A549 (cell line): ENCODE results near the gene RENBP. TPM values are rescaled to one million over a fixed set of nuclear protein-coding genes. Genes with fewer than 3 reads are reported as not detected.

Experiments
- ATAC-seq, 2 experiments: fragments of 200-7000 bp in 1 of 2; fragments of >200 bp in 1 of 2; cut with Nextera tagmentation in 1 of 2; cut with Tn5 transposase in 1 of 2; 3 replicates each; pipeline versions ENCODE4 v1.8.0 to v1.9.1; 2018 to 2020; ENCODE audit warnings: mild to moderate bottlenecking in 1 of 2, moderate library complexity in 1 of 2
- CTCF ChIA-PET: fragments of 300-600 bp; sonication (Branson Sonifier 250); formaldehyde crosslinking; extraction: SDS; loops from one replicate; lab custom pipeline; 2021; ENCODE audit warnings: antibody characterized with exemption, inconsistent platforms; lab: Yijun Ruan, JAX
- POLR2A ChIA-PET: fragments of 350-600 bp; formaldehyde crosslinking; extraction: SDS; loops from one replicate; lab custom pipeline; 2021; ENCODE audit warnings: antibody characterized with exemption, inconsistent platforms; lab: Yijun Ruan, JAX
- DNase-seq, 2 experiments: peaks; one replicate each; pipeline versions ENCODE4 v3.0.0 to v3.0.0-alpha.2; 2011 to 2016; ENCODE audit warnings: low read depth in 1 of 2, low spot score in 1 of 2
- FAIRE-seq: peaks from 2 replicates; lab custom pipeline; 2011; peaks lifted over from hg19 to GRCh38; lab: Jason Lieb, UNC
- H3K27ac ChIP-seq, 2 experiments: fragments of >200 bp; sonication (Bioruptor Twin); formaldehyde crosslinking; 3 replicates each; pipeline ENCODE4 v1.5.1; 2016 to 2017
- H3K4me1 ChIP-seq: fragments of >200 bp; sonication (Bioruptor Twin); formaldehyde crosslinking; 3 replicates; pipeline ENCODE4 v1.6.1; 2016
- H3K4me2 ChIP-seq: fragments of >200 bp; sonication (Bioruptor Twin); formaldehyde crosslinking; 3 replicates; pipeline ENCODE4 v1.6.1; 2016
- H3K4me3 ChIP-seq: fragments of >200 bp; sonication (Bioruptor Twin); formaldehyde crosslinking; 3 replicates; pipeline ENCODE4 v1.5.1; 2016
- H3K9me3 ChIP-seq: fragments of >200 bp; sonication (Bioruptor Twin); formaldehyde crosslinking; 3 replicates; pipeline ENCODE4 v1.6.1; 2016
- CEBPB ChIP-seq, 2 experiments: fragments of >200 bp in 1 of 2; sonication (Bioruptor Twin) in 1 of 2; formaldehyde crosslinking in 1 of 2; IDR thresholded peaks; 2 replicates each; pipeline ENCODE4 v1.6.1; 2012 to 2016
- EP300 ChIP-seq, 2 experiments: fragments of >200 bp; sonication (Bioruptor Twin); formaldehyde crosslinking; IDR thresholded peaks; 2 replicates in 1 of 2; 3 replicates in 1 of 2; pipeline ENCODE4 v1.6.1; 2016 to 2017
- HEYL ChIP-seq: fragments of 250-450 bp; sonication (Bioruptor Pico); IDR thresholded peaks from 2 replicates; pipeline ENCODE4 v1.8.0; 2021; ENCODE audit warnings: mild to moderate bottlenecking, moderate library complexity
- HOXA7 ChIP-seq: fragments of 250-450 bp; sonication (Bioruptor Pico); IDR thresholded peaks from 2 replicates; pipeline ENCODE4 v1.5.0; 2020; ENCODE audit warnings: mild to moderate bottlenecking, moderate library complexity
- HOXB13 ChIP-seq: fragments of 250-450 bp; sonication (Bioruptor Pico); IDR thresholded peaks from 2 replicates; pipeline ENCODE4 v1.5.0; 2020; ENCODE audit warnings: low read depth, mild to moderate bottlenecking, moderate library complexity
- HOXB5 ChIP-seq: fragments of 250-450 bp; sonication (Bioruptor Pico); IDR thresholded peaks from 2 replicates; pipeline ENCODE4 v1.5.0; 2020; ENCODE audit warnings: mild to moderate bottlenecking, moderate library complexity
- JUN ChIP-seq, 2 experiments: fragments of >200 bp; sonication (Bioruptor Twin); formaldehyde crosslinking; IDR thresholded peaks; 2 replicates in 1 of 2; 3 replicates in 1 of 2; pipeline ENCODE4 v1.6.1; 2016 to 2017
- JUNB ChIP-seq: fragments of >200 bp; sonication (Bioruptor Twin); formaldehyde crosslinking; IDR thresholded peaks from 2 replicates; pipeline ENCODE4 v1.6.1; 2016
- NFE2L2 ChIP-seq: fragments of 150-350 bp; conservative IDR thresholded peaks from 2 replicates; pipeline ENCODE4 v1.6.1; 2014; ENCODE audit warnings: low read length
- POLR2AphosphoS2 ChIP-seq: conservative IDR thresholded peaks from 2 replicates; pipeline ENCODE4 v1.6.1; 2012; ENCODE audit warnings: low read length, improper control_type of control experiment, inconsistent platforms
- RCOR1 ChIP-seq: fragments of 150-350 bp; IDR thresholded peaks from 2 replicates; pipeline ENCODE4 v1.6.1; 2014; ENCODE audit warnings: antibody characterized with exemption, low read length, low read depth
- TFCP2L1 ChIP-seq: fragments of 250-450 bp; sonication (Bioruptor Pico); IDR thresholded peaks from 2 replicates; pipeline ENCODE4 v1.5.0; 2021; ENCODE audit warnings: mild to moderate bottlenecking
- TP53 ChIP-seq: fragments of 250-450 bp; sonication (Bioruptor Pico); IDR thresholded peaks from 2 replicates; pipeline ENCODE4 v1.5.0; 2021; ENCODE audit warnings: mild to moderate bottlenecking, moderate library complexity
- ZSCAN20 ChIP-seq: fragments of 250-450 bp; sonication (Bioruptor Pico); IDR thresholded peaks from 2 replicates; pipeline ENCODE4 v1.8.0; 2022; ENCODE audit warnings: mild to moderate bottlenecking, moderate library complexity
- WGBS: methylation state at CpG from one replicate; pipeline ENCODE4 v1.1.6; 2017; ENCODE audit errors: missing lambda C conversion rate; 5-methylcytosine and 5-hydroxymethylcytosine counted together
- polyA plus RNA-seq, 4 experiments: library from polyadenylated mRNA; depleted of rRNA in 3 of 4; stranded (reverse); fragments of >200 nt; fragmentation: RNase III in 1 of 4; extraction: RNeasy Plus Mini Kit Qiagen cat#74134 plus additional on column Dnase treatment in 1 of 4; gene quantifications; 2 replicates in 3 of 4; 3 replicates in 1 of 4; pipeline ENCODE4 v1.2.3, GENCODE V29; 2011 to 2017
- TF ChIP-seq, protein P1 (sequence below): fragments of >200 bp; sonication (Bioruptor Twin); formaldehyde crosslinking; IDR thresholded peaks from 2 replicates; pipeline ENCODE4 v1.6.1; 2016
- TF ChIP-seq, protein P2 (sequence below): fragments of 200-600 bp; sonication (generic); IDR thresholded peaks from 2 replicates; pipeline ENCODE4 v1.6.1; 2016; ENCODE audit warnings: antibody characterized with exemption, mild to moderate bottlenecking, moderate library complexity
- TF ChIP-seq, protein P3 (sequence below): IDR thresholded peaks from 2 replicates; pipeline ENCODE4 v1.6.1; 2012
- TF ChIP-seq, protein P4 (sequence below): IDR thresholded peaks from 2 replicates; pipeline ENCODE4 v1.6.1; 2012; ENCODE audit warnings: low read depth, borderline replicate concordance

Gene RENBP
- polyA plus RNA-seq, 2 of the 4 experiments (the other 2 are of a cell fraction) = not detected

DNA sequence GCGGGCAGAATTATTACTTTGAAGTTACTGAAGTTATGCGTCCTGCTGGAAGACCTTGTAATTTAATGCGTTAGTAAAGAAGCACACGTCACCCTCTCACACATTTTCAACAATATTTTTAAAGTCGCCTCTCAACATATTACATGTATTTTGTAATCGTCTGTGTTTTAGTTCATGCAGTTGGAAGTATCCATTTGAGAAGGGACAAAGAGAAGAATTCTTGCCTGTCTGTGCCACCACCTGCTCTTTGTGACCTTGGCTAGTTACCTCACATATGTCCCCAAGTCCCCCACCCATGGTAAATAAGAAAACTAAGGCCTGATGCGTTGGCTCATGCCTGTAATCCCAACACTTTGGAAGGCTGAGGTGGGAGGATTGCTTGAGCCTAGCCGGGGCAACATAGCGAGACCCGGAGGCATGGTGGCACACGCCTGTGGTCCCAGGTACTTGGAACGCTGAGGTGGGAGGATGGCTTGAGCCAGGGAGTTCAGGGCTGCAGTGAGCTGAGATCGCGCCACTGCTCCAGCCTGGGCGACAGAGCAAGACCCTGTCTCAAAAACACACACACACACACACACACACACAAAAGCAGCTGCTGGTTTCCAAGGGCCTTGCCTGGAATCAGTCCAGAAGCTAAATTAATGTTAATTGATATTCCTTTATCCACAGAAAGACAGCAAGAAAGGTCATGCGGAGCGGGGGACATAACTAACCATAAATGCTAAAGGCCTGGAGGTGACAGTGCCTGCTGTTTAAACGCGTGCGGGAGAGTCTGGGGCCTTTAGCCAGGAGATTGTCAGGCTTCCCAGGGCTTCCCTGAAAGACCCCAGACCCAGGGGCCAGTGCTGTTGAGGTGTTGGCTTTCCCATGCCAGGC is 28.9 kb upstream of the RENBP start:
- Histone ChIP-seq H3K4me2 (peak overlapping the region; percentile 81), H3K9me3 (no peaks in the 10 kb centered on the region), H3K4me3 (peak overlapping the region; percentile 100), H3K27ac (peak overlapping the region; percentile 99 to 100), H3K4me1 (peaks cover 28% of the 10 kb centered on the region)
- ChIA-PET POLR2A (no interaction called here), CTCF (interaction anchor here (1.0 to 1.4 kb wide), 3 partner anchors 10 to 45 kb away, joined by 3 read pairs; no protein-coding TSS in a partner anchor)
- WGBS = 49% methylated on average over 17 of the region's 20 CpGs
- no peak for DNase-seq
- no peak for ATAC-seq
- FAIRE-seq = peak; percentile 97
- TF ChIP-seq, protein P1, sequence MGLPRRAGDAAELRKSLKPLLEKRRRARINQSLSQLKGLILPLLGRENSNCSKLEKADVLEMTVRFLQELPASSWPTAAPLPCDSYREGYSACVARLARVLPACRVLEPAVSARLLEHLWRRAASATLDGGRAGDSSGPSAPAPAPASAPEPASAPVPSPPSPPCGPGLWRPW = no peak
- TF ChIP-seq HOXA7 (CRISPR knock-in tag) (no peak), HOXB5 (CRISPR knock-in tag) (0 out of 2 replicates have a peak, but pooled peaks have one; percentile 2)

DNA sequence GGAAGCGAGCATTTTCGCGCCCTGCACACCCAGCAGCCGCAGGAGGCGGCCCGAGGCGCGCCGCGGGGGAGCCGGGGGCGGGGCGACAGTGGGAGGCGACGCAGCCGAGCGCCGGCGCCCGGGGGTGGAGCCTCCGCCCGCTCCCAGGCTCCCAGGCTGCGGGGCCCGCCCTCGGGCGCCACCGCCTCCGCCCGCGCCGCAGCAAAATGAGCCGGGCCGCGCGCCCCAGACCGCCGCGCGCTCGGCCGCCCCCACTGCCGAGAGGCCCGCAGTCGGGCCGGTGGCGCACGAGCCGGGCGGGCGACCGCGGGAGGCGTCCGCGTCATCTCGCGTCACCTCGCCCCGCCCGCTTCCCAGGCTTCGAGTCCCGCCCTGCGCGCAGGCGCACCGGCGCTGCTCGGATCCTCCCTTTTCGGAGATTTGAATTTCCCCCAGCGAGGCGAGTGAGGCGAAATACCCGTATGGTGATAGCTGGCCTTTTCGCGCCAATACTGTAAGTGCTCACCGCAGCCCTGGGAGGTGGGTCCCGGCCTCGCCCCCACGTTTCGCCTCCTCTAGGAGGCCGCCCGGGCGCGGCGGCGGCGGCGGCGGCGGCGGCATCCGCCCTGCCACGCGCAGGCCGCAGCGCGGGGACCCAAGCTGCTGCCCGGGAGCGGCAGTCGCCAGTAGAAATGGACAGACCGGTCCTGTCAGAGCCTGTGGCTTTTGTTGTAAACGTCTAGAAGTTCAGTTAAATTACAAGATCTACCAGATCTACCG is 28.1 kb upstream of the RENBP start, which contains the start of gene TMEM187:
TSS of gene TMEM187 (plus strand) at position 387 of the 759 bp plus-strand sequence. CDS start 9,309 bp downstream, outside the sequence.
- peak; percentile 36 to 55 for ATAC-seq
- H3K4me2 ChIP-seq = peak within 1 kb of the TSS; percentile 81
- FAIRE-seq = no peak
- H3K4me3 ChIP-seq = peak within 1 kb of the TSS; percentile 100
- 0% methylated on average over 2 of the region's 103 CpGs for WGBS
- ChIA-PET POLR2A (interaction anchor here (1.4 kb wide), 1 partner anchor 9 kb away, joined by 5 read pairs; no protein-coding TSS in a partner anchor), CTCF (interaction anchor here (1.4 to 2.0 kb wide), 3 partner anchors 9 to 26 kb away, joined by 3 to 8 read pairs (median 5); no protein-coding TSS in a partner anchor)
- peak within 1 kb of the TSS; percentile 99 to 100 for H3K27ac ChIP-seq
- 0 out of 2 replicates have a peak, but pooled peaks have one; percentile 19 for TF ChIP-seq HOXB13 (CRISPR knock-in tag)
- TF ChIP-seq JUNB = no peak
- TF ChIP-seq HEYL (CRISPR knock-in tag) = no peak
- TF ChIP-seq ZSCAN20 = no peak
- TF ChIP-seq RCOR1 = no peak
- TF ChIP-seq JUN (IDR thresholded peaks at IDR 0.05) = peak in 1 of 2 experiments; percentile 32; a peak in 1 of 5 replicates
- TF ChIP-seq CEBPB (IDR thresholded peaks at IDR 0.05) = no peak
- no peak for TF ChIP-seq TP53 (CRISPR knock-in tag)
- TF ChIP-seq, protein P2, sequence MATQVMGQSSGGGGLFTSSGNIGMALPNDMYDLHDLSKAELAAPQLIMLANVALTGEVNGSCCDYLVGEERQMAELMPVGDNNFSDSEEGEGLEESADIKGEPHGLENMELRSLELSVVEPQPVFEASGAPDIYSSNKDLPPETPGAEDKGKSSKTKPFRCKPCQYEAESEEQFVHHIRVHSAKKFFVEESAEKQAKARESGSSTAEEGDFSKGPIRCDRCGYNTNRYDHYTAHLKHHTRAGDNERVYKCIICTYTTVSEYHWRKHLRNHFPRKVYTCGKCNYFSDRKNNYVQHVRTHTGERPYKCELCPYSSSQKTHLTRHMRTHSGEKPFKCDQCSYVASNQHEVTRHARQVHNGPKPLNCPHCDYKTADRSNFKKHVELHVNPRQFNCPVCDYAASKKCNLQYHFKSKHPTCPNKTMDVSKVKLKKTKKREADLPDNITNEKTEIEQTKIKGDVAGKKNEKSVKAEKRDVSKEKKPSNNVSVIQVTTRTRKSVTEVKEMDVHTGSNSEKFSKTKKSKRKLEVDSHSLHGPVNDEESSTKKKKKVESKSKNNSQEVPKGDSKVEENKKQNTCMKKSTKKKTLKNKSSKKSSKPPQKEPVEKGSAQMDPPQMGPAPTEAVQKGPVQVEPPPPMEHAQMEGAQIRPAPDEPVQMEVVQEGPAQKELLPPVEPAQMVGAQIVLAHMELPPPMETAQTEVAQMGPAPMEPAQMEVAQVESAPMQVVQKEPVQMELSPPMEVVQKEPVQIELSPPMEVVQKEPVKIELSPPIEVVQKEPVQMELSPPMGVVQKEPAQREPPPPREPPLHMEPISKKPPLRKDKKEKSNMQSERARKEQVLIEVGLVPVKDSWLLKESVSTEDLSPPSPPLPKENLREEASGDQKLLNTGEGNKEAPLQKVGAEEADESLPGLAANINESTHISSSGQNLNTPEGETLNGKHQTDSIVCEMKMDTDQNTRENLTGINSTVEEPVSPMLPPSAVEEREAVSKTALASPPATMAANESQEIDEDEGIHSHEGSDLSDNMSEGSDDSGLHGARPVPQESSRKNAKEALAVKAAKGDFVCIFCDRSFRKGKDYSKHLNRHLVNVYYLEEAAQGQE = no peak
- TF ChIP-seq NFE2L2 = no peak
- TF ChIP-seq, protein P3, sequence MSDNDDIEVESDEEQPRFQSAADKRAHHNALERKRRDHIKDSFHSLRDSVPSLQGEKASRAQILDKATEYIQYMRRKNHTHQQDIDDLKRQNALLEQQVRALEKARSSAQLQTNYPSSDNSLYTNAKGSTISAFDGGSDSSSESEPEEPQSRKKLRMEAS = no peak; the same call in 1 of the 2 replicates
- TF ChIP-seq, protein P4, sequence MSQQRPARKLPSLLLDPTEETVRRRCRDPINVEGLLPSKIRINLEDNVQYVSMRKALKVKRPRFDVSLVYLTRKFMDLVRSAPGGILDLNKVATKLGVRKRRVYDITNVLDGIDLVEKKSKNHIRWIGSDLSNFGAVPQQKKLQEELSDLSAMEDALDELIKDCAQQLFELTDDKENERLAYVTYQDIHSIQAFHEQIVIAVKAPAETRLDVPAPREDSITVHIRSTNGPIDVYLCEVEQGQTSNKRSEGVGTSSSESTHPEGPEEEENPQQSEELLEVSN = peak; percentile 23; the same call in 1 of the 2 replicates
- no peak for TF ChIP-seq TFCP2L1
- TF ChIP-seq POLR2AphosphoS2 = no peak
- peak; percentile 66; the same call in 1 of the 2 replicates for TF ChIP-seq HOXB5 (CRISPR knock-in tag)
- no peak for TF ChIP-seq EP300 (IDR thresholded peaks at IDR 0.05)
- peak; percentile 89 to 94 for DNase-seq
- peaks cover 35% of the 10 kb centered on the region for H3K4me1 ChIP-seq
- H3K9me3 ChIP-seq = no peaks in the 10 kb centered on the region
